GM23338 (cell line): ENCODE measurements around the gene OST4. TPM values are rescaled to one million over a fixed set of nuclear protein-coding genes. Genes with fewer than 3 reads are reported as not detected.

ENCODE experiments used
- ATAC-seq: fragments of 200-7000 bp; cut with Tn5 transposase; 3 replicates; pipeline ENCODE4 v1.9.1; 2020
- DNase-seq: peaks from one replicate; pipeline ENCODE4 v3.0.0-alpha.2; 2015; ENCODE audit warnings: low spot score
- H2AFZ ChIP-seq: fragments of 200-600 bp; sonication (generic); 2 replicates; pipeline ENCODE4 v1.8.0; 2016; ENCODE audit warnings: antibody characterized with exemption, mild to moderate bottlenecking, moderate library complexity
- H3F3A ChIP-seq: fragments of 200-600 bp; sonication (generic); replicated peaks from 2 replicates; pipeline ENCODE4 v1.8.0; 2017; ENCODE audit warnings: antibody characterized with exemption, mixed run types, low read depth
- H3K27ac ChIP-seq: fragments of 200-600 bp; sonication (generic); 2 replicates; pipeline ENCODE4 v1.6.1; 2016; ENCODE audit warnings: low read depth
- H3K27me3 ChIP-seq: fragments of 200-600 bp; sonication (generic); 2 replicates; pipeline ENCODE4 v1.8.0; 2016; ENCODE audit warnings: mild to moderate bottlenecking, mixed run types, moderate library complexity; ENCODE audit not compliant: insufficient read depth
- H3K36me3 ChIP-seq: fragments of 200-600 bp; sonication (generic); 2 replicates; pipeline ENCODE4 v1.8.0; 2016; ENCODE audit warnings: mild to moderate bottlenecking; ENCODE audit not compliant: insufficient read depth
- H3K4me1 ChIP-seq: fragments of 200-600 bp; sonication (generic); 2 replicates; pipeline ENCODE4 v1.8.0; 2016; ENCODE audit warnings: mild to moderate bottlenecking, moderate library complexity; ENCODE audit not compliant: insufficient read depth
- H3K4me2 ChIP-seq: fragments of 200-600 bp; sonication (generic); 2 replicates; pipeline ENCODE4 v1.7.1; 2017; ENCODE audit warnings: mixed run types
- H3K4me3 ChIP-seq: fragments of 200-600 bp; sonication (generic); 2 replicates; pipeline ENCODE4 v1.6.1; 2016; ENCODE audit warnings: mixed run types
- H3K79me2 ChIP-seq: fragments of 200-600 bp; sonication (generic); replicated peaks from 2 replicates; pipeline ENCODE4 v1.8.0; 2017; ENCODE audit warnings: mild to moderate bottlenecking; ENCODE audit not compliant: insufficient read depth
- H3K9me2 ChIP-seq: fragments of 200-600 bp; sonication (generic); 2 replicates; pipeline ENCODE4 v1.8.0; 2017; ENCODE audit not compliant: insufficient read depth
- H4K20me1 ChIP-seq: fragments of 200-600 bp; sonication (generic); replicated peaks from 2 replicates; pipeline ENCODE4 v1.8.0; 2017; ENCODE audit warnings: mild to moderate bottlenecking; ENCODE audit not compliant: insufficient read depth
- H3K27ac Mint-ChIP-seq: 2 replicates; pipeline ENCODE4 v1.8.0; 2020; ENCODE audit warnings: inconsistent platforms, mild to moderate bottlenecking, moderate library complexity, mixed read lengths
- H3K27me3 Mint-ChIP-seq: 3 replicates; pipeline ENCODE4 v1.8.0; 2022; ENCODE audit warnings: low read depth, mild to moderate bottlenecking, moderate library complexity, mixed read lengths, inconsistent platforms; ENCODE audit not compliant: insufficient read depth, poor library complexity
- H3K36me3 Mint-ChIP-seq: 3 replicates; pipeline ENCODE4 v1.8.0; 2021; ENCODE audit warnings: low read depth, mild to moderate bottlenecking, inconsistent platforms, moderate library complexity, mixed read lengths
- H3K4me1 Mint-ChIP-seq: 3 replicates; pipeline ENCODE4 v1.8.0; 2020; ENCODE audit warnings: mild to moderate bottlenecking, inconsistent platforms, mixed read lengths
- H3K4me3 Mint-ChIP-seq: 3 replicates; pipeline ENCODE4 v1.8.0; 2021; ENCODE audit warnings: moderate library complexity, mild to moderate bottlenecking, inconsistent platforms, mixed read lengths
- H3K9me3 Mint-ChIP-seq: 3 replicates; pipeline ENCODE4 v1.8.0; 2020; ENCODE audit warnings: moderate library complexity, mild to moderate bottlenecking, inconsistent platforms, mixed read lengths
- CREB1 ChIP-seq: fragments of 250-450 bp; sonication (Bioruptor Pico); IDR thresholded peaks from 2 replicates; pipeline ENCODE4 v1.5.0; 2020; ENCODE audit warnings: low read depth, mild to moderate bottlenecking, moderate library complexity
- EZH2 ChIP-seq: fragments of 200-600 bp; sonication (generic); IDR thresholded peaks from one replicate; pipeline ENCODE4 v1.8.0; 2017; ENCODE audit warnings: antibody characterized with exemption, mild to moderate bottlenecking, low read depth; ENCODE audit not compliant: unreplicated experiment
- NANOG ChIP-seq: IDR thresholded peaks from 2 replicates; pipeline ENCODE4 v1.6.1; 2016; ENCODE audit warnings: antibody characterized with exemption, borderline replicate concordance
- POLR2AphosphoS5 ChIP-seq: IDR thresholded peaks from 2 replicates; pipeline ENCODE4 v1.6.1; 2016; ENCODE audit warnings: antibody characterized with exemption, low read depth
- REST ChIP-seq: IDR thresholded peaks from one replicate; pipeline ENCODE4 v1.6.1; 2018; ENCODE audit warnings: antibody characterized with exemption; ENCODE audit not compliant: unreplicated experiment
- STAT1 ChIP-seq: IDR thresholded peaks from one replicate; pipeline ENCODE4 v1.6.1; 2016; ENCODE audit warnings: antibody characterized with exemption; ENCODE audit not compliant: unreplicated experiment
- ZNF114 ChIP-seq: fragments of 250-450 bp; sonication (Bioruptor Pico); IDR thresholded peaks from 2 replicates; pipeline ENCODE4 v1.5.0; 2020; ENCODE audit warnings: mild to moderate bottlenecking, moderate library complexity
- ZNF331 ChIP-seq: fragments of 250-450 bp; sonication (Bioruptor Pico); IDR thresholded peaks from 2 replicates; pipeline ENCODE4 v1.5.0; 2020; ENCODE audit warnings: low read depth, mild to moderate bottlenecking, moderate library complexity
- ZNF462 ChIP-seq: fragments of 250-450 bp; sonication (Bioruptor Pico); IDR thresholded peaks from 2 replicates; pipeline ENCODE4 v1.5.0; 2020; ENCODE audit warnings: mild to moderate bottlenecking, moderate library complexity
- polyA plus RNA-seq: library from polyadenylated mRNA; unstranded; fragments of >200 nt; fragmentation: Nextera tagmentation; extraction: Ambion mirVana; gene quantifications from 2 replicates; pipeline ENCODE4 v1.2.1, GENCODE V29; 2016
- total RNA-seq: library from RNA; depleted of rRNA; stranded (reverse); fragments of >200 nt; shearing (Covaris generic); gene quantifications from 2 replicates; pipeline ENCODE4 v1.2.3, GENCODE V29; 2014

Gene OST4
- total and polyA plus RNA-seq, 2 experiments from 2014 or later: 226 to 568 TPM

- no peaks in the 10 kb centered on the region for H3K4me1 ChIP-seq
- no peak for DNase-seq
- peaks cover 15% of the 10 kb centered on the region for H3K36me3 ChIP-seq
- no peak overlapping the region for H3K4me3 Mint-ChIP-seq
- no peaks in the 10 kb centered on the region; the same call in none of the 2 replicates for H4K20me1 ChIP-seq
- peaks cover 35% of the 10 kb centered on the region for H3K36me3 Mint-ChIP-seq
- no peak overlapping the region for H3K4me2 ChIP-seq
- no peak overlapping the region for H3K27ac ChIP-seq
- H3K9me2 ChIP-seq: no peaks in the 10 kb centered on the region
- H3K27me3 ChIP-seq: no peaks in the 10 kb centered on the region
- H3K27me3 Mint-ChIP-seq: peaks cover 3% of the 10 kb centered on the region
- TF ChIP-seq ZNF331 (CRISPR knock-in tag): no peak
- TF ChIP-seq ZNF462 (CRISPR knock-in tag): no peak
- no peak for TF ChIP-seq STAT1
- TF ChIP-seq ZNF114: no peak
- no peak for TF ChIP-seq REST
- TF ChIP-seq EZH2: no peak
- no peak for TF ChIP-seq POLR2AphosphoS5
- no peak for TF ChIP-seq NANOG
- no peak for TF ChIP-seq CREB1 (CRISPR knock-in tag)
- no peaks in the 10 kb centered on the region for H3K79me2 ChIP-seq
- no peaks in the 10 kb centered on the region for H3K4me1 Mint-ChIP-seq
- H3K9me3 Mint-ChIP-seq: no peaks in the 10 kb centered on the region
- H3K27ac Mint-ChIP-seq: no peak overlapping the region
- no peak overlapping the region for H3K4me3 ChIP-seq
- no peak overlapping the region for H2AFZ ChIP-seq
- ATAC-seq: no peak
- peaks cover 9% of the 10 kb centered on the region; the same call in 1 of the 2 replicates for H3F3A ChIP-seq
Measured at GRCh38 chr2:27059141-27059820, 12.2 kb downstream of the OST4 start.
